ENCODE data around the gene RABL6. TPM values are rescaled to one million over a fixed set of nuclear protein-coding genes. Genes with fewer than 3 reads are reported as not detected.
"Not testable (repeated sequence)": the region's sequence is repeated elsewhere in the genome, so short reads cannot be mapped to it uniquely, and the experiment has no call there.

RABL6 gene
- total RNA-seq, 2 donors from 2014 or later, result 159 to 206 TPM

DNA sequence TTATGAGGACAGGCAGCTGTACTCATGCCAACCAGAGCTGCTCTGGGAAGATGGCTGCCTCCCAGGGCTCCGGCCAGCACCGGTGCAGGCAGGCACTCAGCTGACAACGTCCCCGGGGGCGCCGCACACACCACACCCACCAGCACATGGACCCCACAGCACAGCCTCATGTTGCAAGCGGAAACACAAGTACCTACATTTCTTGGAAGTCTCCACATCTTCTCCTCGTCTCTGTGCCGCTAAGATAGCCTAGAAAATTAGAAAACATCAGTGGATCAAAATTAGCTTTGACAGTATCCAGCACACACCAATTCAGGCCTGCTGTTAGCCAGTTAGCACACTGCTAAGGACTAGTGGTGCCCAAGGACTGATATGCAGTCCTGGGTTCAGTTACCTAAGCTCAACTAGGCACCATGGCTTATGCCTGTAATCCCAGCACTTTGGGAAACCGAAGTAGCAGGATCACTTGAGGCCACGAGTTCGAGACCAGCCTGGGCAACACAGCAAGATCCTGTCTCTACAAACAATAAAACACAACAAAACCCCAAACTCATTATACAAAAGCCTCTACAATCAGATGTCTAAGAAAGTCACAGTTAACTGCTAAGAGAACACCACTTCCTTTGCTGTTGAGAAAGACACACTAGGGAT is 56.0 kb downstream of the RABL6 start:
- H3K9me3 ChIP-seq (ENCODE audit: control insufficient read depth, low read length), result peaks cover 13% of the 10 kb centered on the region
- Mint-ChIP-seq H3K27me3 (ENCODE audit: insufficient read depth) (no peaks in the 10 kb centered on the region), H3K36me3 (ENCODE audit: low read depth) (peaks cover 39% of the 10 kb centered on the region), H3K4me3 (peak overlapping the region; percentile 70), H3K4me1 (peaks cover 3% of the 10 kb centered on the region), H3K9me3 (peaks cover 19% of the 10 kb centered on the region), H3K27ac (no peak overlapping the region)
- H3K27ac ChIP-seq (ENCODE audit: low read depth, low read length), result no peak overlapping the region
- WGBS, 2 experiments (ENCODE audit: insufficient coverage in 1 of 2, insufficient read length in 1 of 2), result 98 to 99% methylated on average over 12 of the region's 12 CpGs
- H3K4me1 ChIP-seq (ENCODE audit: control insufficient read depth, insufficient read depth, low read length), result no peaks in the 10 kb centered on the region
- no peaks in the 10 kb centered on the region for H3K27me3 ChIP-seq (ENCODE audit: control insufficient read depth, insufficient read depth, low read length, poor library complexity, severe bottlenecking)
- no peak overlapping the region for H3K9ac ChIP-seq (ENCODE audit: extremely low read depth, low read length, poor library complexity, severe bottlenecking)
- peaks cover 34% of the 10 kb centered on the region for H3K36me3 ChIP-seq (ENCODE audit: control insufficient read depth, insufficient read depth, low read length)
- DNase-seq, result no peak
- H3K4me3 ChIP-seq (ENCODE audit: low read length), result no peak overlapping the region
- TF ChIP-seq, protein P1, sequence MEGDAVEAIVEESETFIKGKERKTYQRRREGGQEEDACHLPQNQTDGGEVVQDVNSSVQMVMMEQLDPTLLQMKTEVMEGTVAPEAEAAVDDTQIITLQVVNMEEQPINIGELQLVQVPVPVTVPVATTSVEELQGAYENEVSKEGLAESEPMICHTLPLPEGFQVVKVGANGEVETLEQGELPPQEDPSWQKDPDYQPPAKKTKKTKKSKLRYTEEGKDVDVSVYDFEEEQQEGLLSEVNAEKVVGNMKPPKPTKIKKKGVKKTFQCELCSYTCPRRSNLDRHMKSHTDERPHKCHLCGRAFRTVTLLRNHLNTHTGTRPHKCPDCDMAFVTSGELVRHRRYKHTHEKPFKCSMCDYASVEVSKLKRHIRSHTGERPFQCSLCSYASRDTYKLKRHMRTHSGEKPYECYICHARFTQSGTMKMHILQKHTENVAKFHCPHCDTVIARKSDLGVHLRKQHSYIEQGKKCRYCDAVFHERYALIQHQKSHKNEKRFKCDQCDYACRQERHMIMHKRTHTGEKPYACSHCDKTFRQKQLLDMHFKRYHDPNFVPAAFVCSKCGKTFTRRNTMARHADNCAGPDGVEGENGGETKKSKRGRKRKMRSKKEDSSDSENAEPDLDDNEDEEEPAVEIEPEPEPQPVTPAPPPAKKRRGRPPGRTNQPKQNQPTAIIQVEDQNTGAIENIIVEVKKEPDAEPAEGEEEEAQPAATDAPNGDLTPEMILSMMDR (conservative IDR thresholded peaks at IDR 0.05), result no peak

DNA sequence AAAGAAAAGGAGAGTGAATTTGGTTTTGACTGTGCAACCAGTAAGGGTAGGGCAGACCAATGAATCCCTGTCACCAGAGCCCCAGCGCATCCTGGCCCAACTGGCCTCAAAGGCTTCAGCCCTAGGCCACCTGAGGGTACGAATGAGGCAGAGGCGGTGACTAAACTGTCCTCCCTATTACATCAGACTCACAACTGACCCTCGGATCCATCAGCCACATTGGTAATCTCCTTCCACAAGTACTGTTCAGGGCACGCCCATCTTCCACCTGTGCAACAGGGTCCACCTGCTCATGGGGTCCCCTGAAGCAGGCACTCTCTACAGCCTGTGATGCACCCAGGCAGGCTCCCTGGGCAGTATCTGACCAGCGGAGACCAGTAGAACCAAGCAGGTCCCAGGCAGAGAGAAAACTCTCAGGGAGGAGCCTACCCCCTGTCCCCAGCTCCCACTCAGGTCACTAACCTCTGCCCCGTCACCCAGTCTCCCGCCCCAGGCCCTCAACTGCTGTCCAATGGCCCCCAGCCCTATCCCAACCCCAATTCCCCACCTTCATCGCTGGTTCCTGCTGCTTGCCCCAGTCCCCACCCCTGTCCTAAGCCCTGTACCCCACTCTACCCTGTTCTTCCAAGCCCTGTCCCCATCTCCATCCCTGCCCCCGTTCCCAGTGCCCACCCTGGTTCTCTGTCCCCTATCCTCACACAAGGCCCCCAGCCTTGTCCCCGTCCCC is 57.5 kb downstream of the RABL6 start:
- H3K27me3 Mint-ChIP-seq (ENCODE audit: insufficient read depth), result no peaks in the 10 kb centered on the region
- peaks cover 32% of the 10 kb centered on the region for H3K9me3 Mint-ChIP-seq
- peak overlapping the region; percentile 70 for H3K4me3 Mint-ChIP-seq
- H3K9ac ChIP-seq (ENCODE audit: extremely low read depth, low read length, poor library complexity, severe bottlenecking), result peak overlapping the region; percentile 72
- peaks cover 34% of the 10 kb centered on the region for H3K36me3 ChIP-seq (ENCODE audit: control insufficient read depth, insufficient read depth, low read length)
- peaks cover 3% of the 10 kb centered on the region for H3K4me1 Mint-ChIP-seq
- H3K9me3 ChIP-seq (ENCODE audit: control insufficient read depth, low read length), result peaks cover 14% of the 10 kb centered on the region
- H3K27ac Mint-ChIP-seq, result peak overlapping the region; percentile 44
- DNase-seq, result no peak
- no peaks in the 10 kb centered on the region for H3K4me1 ChIP-seq (ENCODE audit: control insufficient read depth, insufficient read depth, low read length)
- H3K4me3 ChIP-seq (ENCODE audit: low read length), result peak overlapping the region; percentile 83
- peaks cover 43% of the 10 kb centered on the region for H3K36me3 Mint-ChIP-seq (ENCODE audit: low read depth)
- WGBS, 2 experiments (ENCODE audit: insufficient coverage in 1 of 2, insufficient read length in 1 of 2), result 69 to 76% methylated on average over 8 to 11 of the region's 11 CpGs
- no peaks in the 10 kb centered on the region for H3K27me3 ChIP-seq (ENCODE audit: control insufficient read depth, insufficient read depth, low read length, poor library complexity, severe bottlenecking)
- TF ChIP-seq, protein P1 (conservative IDR thresholded peaks at IDR 0.05), result no peak
- no peak overlapping the region for H3K27ac ChIP-seq (ENCODE audit: low read depth, low read length)

DNA sequence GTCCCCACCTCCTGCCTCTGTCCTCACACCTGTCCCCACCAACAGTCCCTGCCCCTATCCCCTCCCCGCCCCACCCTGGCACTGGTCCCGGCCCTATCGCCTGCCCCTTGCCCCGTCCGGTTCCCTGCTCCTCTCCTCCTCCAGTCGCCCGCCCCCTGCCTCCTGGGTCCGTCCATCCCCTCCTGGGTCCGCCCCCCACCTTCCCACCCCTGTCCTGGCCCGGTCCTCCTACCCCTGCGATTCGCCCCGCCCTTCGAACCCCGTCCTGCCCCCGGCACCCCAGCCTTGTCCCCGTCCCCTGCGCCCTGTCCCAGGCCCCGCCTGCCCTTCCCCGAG is 58.0 kb downstream of the RABL6 start:
- Histone ChIP-seq H3K4me1 (ENCODE audit: control insufficient read depth, insufficient read depth, low read length) (no peaks in the 10 kb centered on the region), H3K36me3 (ENCODE audit: control insufficient read depth, insufficient read depth, low read length) (peaks cover 34% of the 10 kb centered on the region), H3K27ac (ENCODE audit: low read depth, low read length) (peak overlapping the region; percentile 60), H3K9me3 (ENCODE audit: control insufficient read depth, low read length) (peaks cover 19% of the 10 kb centered on the region), H3K4me3 (ENCODE audit: low read length) (peak overlapping the region; percentile 83), H3K9ac (ENCODE audit: extremely low read depth, low read length, poor library complexity, severe bottlenecking) (peak overlapping the region; percentile 72), H3K27me3 (ENCODE audit: control insufficient read depth, insufficient read depth, low read length, poor library complexity, severe bottlenecking) (no peaks in the 10 kb centered on the region)
- Mint-ChIP-seq H3K9me3 (peaks cover 38% of the 10 kb centered on the region), H3K4me1 (peaks cover 3% of the 10 kb centered on the region), H3K27me3 (ENCODE audit: insufficient read depth) (no peaks in the 10 kb centered on the region), H3K36me3 (ENCODE audit: low read depth) (peaks cover 43% of the 10 kb centered on the region), H3K4me3 (peak overlapping the region; percentile 70), H3K27ac (no peak overlapping the region)
- WGBS, 2 experiments (ENCODE audit: insufficient coverage in 1 of 2, insufficient read length in 1 of 2), result 0% methylated on average over 20 of the region's 20 CpGs; no CpG with 5 or more reads in 1 of the 2 experiments
- no peak for DNase-seq
- TF ChIP-seq, protein P1 (conservative IDR thresholded peaks at IDR 0.05), result no peak

DNA sequence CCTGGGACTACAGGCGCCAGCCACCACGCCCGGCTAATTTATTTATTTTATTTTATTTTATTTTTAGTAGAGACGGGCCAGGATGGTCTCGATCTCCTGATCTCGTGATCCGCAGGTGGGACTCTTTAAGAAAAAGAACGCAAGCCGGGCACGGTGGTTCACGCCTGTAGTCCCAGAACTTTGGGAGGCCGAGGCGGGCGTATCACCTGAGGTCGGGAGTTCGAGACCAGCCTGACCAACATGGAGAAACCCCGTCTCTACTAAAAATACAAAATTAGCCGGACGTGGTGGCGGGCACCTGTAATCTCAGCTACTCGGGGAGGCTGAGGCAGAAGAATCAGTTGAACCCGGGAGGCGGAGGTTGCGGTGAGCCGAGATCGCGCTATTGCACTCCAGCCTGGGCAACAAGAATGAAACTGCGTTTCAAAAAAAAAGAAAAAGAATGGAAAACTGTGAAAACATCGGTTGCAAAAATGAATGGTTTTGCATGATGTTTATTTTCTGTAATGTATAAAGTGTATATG is 59.2 kb downstream of the RABL6 start:
- H3K27me3 Mint-ChIP-seq (ENCODE audit: insufficient read depth); DNase-seq; H3K27ac Mint-ChIP-seq; H3K9ac ChIP-seq (ENCODE audit: extremely low read depth, low read length, poor library complexity, severe bottlenecking); H3K4me1 ChIP-seq (ENCODE audit: control insufficient read depth, insufficient read depth, low read length); H3K27ac ChIP-seq (ENCODE audit: low read depth, low read length); H3K4me1 Mint-ChIP-seq; H3K27me3 ChIP-seq (ENCODE audit: control insufficient read depth, insufficient read depth, low read length, poor library complexity, severe bottlenecking): not testable (repeated sequence)
- H3K36me3 Mint-ChIP-seq (ENCODE audit: low read depth), result peaks cover 39% of the 10 kb centered on the region
- Histone ChIP-seq H3K36me3 (ENCODE audit: control insufficient read depth, insufficient read depth, low read length) (peaks cover 25% of the 10 kb centered on the region), H3K9me3 (ENCODE audit: control insufficient read depth, low read length) (peaks cover 30% of the 10 kb centered on the region), H3K4me3 (ENCODE audit: low read length) (peak overlapping the region; percentile 56)
- WGBS, 2 experiments (ENCODE audit: insufficient coverage in 1 of 2, insufficient read length in 1 of 2), result 95 to 98% methylated on average over 22 to 29 of the region's 29 CpGs
- H3K4me3 Mint-ChIP-seq, result peak overlapping the region; percentile 70
- peaks cover 48% of the 10 kb centered on the region for H3K9me3 Mint-ChIP-seq

Measured in endodermal cell (in vitro differentiated cells).